ENCODE measurements around the gene OR51M1.

GRCh38 chr11:5335170-5335569 is 48.4 kb upstream of the OR51M1 start:
- TF ChIP-seq PATZ1 (CRISPR knock-in tag; IDR thresholded peaks at IDR 0.05; ENCODE audit: borderline replicate concordance) = no peak
- TF ChIP-seq, protein P1, sequence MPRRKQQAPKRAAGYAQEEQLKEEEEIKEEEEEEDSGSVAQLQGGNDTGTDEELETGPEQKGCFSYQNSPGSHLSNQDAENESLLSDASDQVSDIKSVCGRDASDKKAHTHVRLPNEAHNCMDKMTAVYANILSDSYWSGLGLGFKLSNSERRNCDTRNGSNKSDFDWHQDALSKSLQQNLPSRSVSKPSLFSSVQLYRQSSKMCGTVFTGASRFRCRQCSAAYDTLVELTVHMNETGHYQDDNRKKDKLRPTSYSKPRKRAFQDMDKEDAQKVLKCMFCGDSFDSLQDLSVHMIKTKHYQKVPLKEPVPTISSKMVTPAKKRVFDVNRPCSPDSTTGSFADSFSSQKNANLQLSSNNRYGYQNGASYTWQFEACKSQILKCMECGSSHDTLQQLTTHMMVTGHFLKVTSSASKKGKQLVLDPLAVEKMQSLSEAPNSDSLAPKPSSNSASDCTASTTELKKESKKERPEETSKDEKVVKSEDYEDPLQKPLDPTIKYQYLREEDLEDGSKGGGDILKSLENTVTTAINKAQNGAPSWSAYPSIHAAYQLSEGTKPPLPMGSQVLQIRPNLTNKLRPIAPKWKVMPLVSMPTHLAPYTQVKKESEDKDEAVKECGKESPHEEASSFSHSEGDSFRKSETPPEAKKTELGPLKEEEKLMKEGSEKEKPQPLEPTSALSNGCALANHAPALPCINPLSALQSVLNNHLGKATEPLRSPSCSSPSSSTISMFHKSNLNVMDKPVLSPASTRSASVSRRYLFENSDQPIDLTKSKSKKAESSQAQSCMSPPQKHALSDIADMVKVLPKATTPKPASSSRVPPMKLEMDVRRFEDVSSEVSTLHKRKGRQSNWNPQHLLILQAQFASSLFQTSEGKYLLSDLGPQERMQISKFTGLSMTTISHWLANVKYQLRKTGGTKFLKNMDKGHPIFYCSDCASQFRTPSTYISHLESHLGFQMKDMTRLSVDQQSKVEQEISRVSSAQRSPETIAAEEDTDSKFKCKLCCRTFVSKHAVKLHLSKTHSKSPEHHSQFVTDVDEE (CRISPR knock-in tag; IDR thresholded peaks at IDR 0.05) = no peak
- TF ChIP-seq RARB (CRISPR knock-in tag; IDR thresholded peaks at IDR 0.05) = no peak
- TF ChIP-seq ZFP30 (CRISPR knock-in tag; IDR thresholded peaks at IDR 0.05) = no peak
- no peak for TF ChIP-seq OSR1 (CRISPR knock-in tag; IDR thresholded peaks at IDR 0.05)
- TF ChIP-seq, protein P2, sequence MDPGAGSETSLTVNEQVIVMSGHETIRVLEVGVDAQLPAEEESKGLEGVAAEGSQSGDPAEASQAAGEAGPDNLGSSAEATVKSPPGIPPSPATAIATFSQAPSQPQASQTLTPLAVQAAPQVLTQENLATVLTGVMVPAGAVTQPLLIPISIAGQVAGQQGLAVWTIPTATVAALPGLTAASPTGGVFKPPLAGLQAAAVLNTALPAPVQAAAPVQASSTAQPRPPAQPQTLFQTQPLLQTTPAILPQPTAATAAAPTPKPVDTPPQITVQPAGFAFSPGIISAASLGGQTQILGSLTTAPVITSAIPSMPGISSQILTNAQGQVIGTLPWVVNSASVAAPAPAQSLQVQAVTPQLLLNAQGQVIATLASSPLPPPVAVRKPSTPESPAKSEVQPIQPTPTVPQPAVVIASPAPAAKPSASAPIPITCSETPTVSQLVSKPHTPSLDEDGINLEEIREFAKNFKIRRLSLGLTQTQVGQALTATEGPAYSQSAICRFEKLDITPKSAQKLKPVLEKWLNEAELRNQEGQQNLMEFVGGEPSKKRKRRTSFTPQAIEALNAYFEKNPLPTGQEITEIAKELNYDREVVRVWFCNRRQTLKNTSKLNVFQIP (CRISPR knock-in tag; IDR thresholded peaks at IDR 0.05; ENCODE audit: borderline replicate concordance, low read depth) = no peak
- TF ChIP-seq ISL1 (CRISPR knock-in tag; IDR thresholded peaks at IDR 0.05) = no peak
